NCI-H1048 (cell line): ENCODE data around the gene FNDC4.

Experiments used
- DNase-seq: peaks from one replicate; lab custom pipeline; 2025; lab: John Stamatoyannopoulos, UW

The FNDC4 gene

GRCh38 chr2:27494284-27494943, 586 bp downstream of the FNDC4 start:
- DNase-seq, result no peak

GRCh38 chr2:27493948-27494283, 1.1 kb downstream of the FNDC4 start:
- no peak for DNase-seq

- no peak for DNase-seq
Observed at GRCh38 chr2:27492557-27492956, 2.4 kb downstream of the FNDC4 start.

GRCh38 chr2:27489498-27490397, 5.3 kb downstream of the FNDC4 start, which contains the start of gene IFT172:
IFT172 (minus strand) TSS chr2:27489743; CDS start chr2:27489653, 90 bp downstream.
- peak; percentile 99 for DNase-seq

- DNase-seq, result no peak
Observed at GRCh38 chr2:27489118-27489497, 5.9 kb downstream of the FNDC4 start.

GRCh38 chr2:27485496-27485895, 9.5 kb downstream of the FNDC4 start:
- no peak for DNase-seq

GRCh38 chr2:27471961-27472360, 23.0 kb downstream of the FNDC4 start:
- DNase-seq, result no peak

DNA sequence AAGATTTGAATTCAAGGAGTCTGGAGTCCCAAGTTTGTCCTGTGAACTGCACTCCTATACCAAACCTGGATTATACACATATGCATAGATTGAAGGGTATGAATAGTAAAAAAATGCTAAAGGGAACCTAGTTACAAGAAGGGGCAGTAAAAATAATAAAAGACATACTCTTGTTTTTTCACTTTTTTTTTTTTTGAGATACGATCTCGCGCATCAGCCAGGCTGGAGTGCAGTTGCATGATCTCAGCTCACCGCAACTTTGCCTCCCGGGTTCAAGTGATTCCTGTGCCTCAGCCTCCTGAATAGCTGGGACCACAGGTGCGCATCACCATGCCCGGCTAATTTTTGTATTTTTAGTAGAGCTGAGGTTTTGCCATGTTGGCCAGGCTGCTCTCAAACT, 30.6 kb downstream of the FNDC4 start:
- no peak for DNase-seq

DNA sequence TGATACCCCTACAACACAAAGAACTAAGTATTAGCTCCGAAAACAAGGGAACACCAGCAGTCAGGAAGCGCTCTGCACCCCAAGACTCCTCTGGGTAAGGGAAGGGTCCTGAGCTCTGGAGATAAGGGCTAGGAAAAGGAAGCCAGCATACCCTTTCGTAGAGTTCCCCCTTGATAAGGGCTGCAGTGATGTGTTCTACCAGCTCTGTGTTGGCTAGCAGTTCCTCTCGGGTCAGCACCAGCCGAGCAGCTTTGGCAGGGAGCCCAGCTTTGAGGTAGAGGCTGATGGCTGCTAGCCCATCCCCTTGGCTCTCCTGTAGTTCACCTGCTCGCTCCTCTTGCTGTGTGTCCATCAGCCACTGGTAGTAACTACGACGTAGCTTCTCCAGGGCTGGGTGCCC, 33.9 kb downstream of the FNDC4 start:
- DNase-seq, result no peak

GRCh38 chr2:27453968-27454367, 41.0 kb downstream of the FNDC4 start:
- DNase-seq, result no peak

- no peak for DNase-seq
Observed at GRCh38 chr2:27451095-27451494, 43.9 kb downstream of the FNDC4 start.

DNA sequence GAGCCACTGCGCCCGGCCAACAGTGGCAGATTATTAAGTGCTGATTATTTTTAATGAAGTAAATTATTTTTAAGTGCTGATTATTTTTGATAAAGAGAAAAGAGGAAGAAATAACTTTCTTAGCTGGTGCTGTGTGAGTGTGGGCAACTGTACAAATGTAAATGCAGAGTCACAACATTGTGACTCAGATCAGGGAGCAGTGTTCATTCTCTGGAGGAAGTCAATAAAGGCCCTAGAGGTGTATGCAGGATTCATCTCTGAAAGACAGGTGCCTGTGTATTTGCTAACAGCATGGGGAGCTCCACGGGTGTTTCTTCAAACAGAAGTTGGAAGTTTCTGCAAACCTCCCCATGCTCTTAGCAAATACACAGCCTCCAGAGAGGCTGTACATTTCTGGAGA, 46.6 kb downstream of the FNDC4 start:
- no peak for DNase-seq

DNA sequence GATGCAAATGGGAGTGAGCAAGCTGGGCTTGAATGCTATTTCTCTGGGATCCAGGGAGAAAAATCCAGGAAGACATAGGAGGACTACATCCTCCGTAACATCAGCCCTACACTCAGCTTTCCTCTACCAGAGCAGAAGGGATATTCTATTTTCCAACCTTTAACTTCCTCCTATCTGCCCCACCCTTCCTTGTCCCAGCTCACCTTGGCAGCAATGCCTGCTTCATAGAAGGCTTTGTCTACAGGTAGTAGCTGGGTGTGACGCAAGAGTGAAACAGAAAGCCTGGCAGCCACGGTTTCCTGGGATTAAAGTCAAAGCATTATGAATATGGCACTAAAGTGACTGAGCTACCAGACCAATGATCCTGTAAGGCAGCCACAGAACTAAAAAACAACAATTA, 48.9 kb downstream of the FNDC4 start:
- no peak for DNase-seq

DNA sequence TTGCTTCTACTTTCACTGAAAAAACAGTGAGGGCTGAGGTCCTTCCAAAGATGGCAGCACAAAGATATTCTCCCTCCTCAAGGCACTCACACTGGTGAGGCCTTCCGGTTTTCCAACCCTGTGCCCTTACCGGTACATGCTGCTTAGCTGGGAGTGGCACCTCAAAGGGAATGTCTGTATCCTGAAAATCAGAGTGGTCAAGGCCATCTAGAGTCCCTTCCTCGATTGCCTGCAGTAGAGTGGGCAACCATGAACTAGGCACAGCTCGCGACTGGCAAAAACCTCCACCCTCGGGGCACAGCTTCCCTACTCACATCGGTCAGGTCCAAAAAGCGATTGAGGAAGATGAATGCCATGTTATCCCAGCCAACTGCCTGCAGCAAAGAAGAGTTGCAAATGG, 49.4 kb downstream of the FNDC4 start:
- no peak for DNase-seq

- DNase-seq, result no peak
Observed at GRCh38 chr2:27445155-27445554, 49.8 kb downstream of the FNDC4 start.

DNA sequence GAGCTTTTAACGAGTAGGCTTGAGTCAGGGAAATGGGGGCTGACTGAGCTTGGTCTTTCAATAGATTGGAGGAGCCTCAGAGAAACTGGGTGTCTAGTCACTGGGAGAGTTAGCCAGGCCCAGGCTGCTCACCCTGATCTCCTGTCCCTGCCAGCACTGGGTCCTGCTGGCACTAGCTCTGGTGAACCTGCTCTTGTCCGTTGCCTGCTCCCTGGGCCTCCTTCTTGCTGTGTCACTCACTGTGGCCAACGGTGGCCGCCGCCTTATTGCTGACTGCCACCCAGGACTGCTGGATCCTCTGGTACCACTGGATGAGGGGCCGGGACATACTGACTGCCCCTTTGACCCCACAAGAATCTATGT, 52.1 kb downstream of the FNDC4 start:
- no peak for DNase-seq

- peak; percentile 68 for DNase-seq
Observed at GRCh38 chr2:27441958-27442919, 52.8 kb downstream of the FNDC4 start, which contains the start of gene KRTCAP3. KRTCAP3 (plus strand) TSS chr2:27442381; CDS start chr2:27442413, 32 bp downstream.
